K562 (cell line): ENCODE results near the gene THAP2. TPM values are rescaled to one million over a fixed set of nuclear protein-coding genes. Genes with fewer than 3 reads are reported as not detected.

Experiments used
- HINFP ChIP-seq: fragments of 450-650 bp; conservative IDR thresholded peaks from 2 replicates; pipeline ENCODE4 v1.6.1; 2016; ENCODE audit warnings: missing genetic modification characterization, low read depth, mild to moderate bottlenecking, control low read depth, missing compliant biosample characterization
- JUND ChIP-seq, 2 experiments: IDR thresholded peaks; 2 replicates in 1 of 2; 3 replicates in 1 of 2; pipeline ENCODE4 v1.6.1; 2011; ENCODE audit warnings: borderline replicate concordance in 2 of 2, low read depth in 2 of 2, low read length in 2 of 2, improper control_type of control experiment in 1 of 2, missing biosample characterization in 1 of 2, missing genetic modification characterization in 1 of 2, missing genetic modification reagents in 1 of 2
- KDM2B ChIP-seq: fragments of 250-450 bp; sonication (Bioruptor Pico); IDR thresholded peaks from 2 replicates; pipeline ENCODE4 v1.8.0; 2021; ENCODE audit warnings: mild to moderate bottlenecking, moderate library complexity
- KLF1 ChIP-seq: fragments of 450-650 bp; IDR thresholded peaks from 2 replicates; pipeline ENCODE4 v1.6.1; 2016; ENCODE audit warnings: missing genetic modification characterization, missing compliant biosample characterization
- PHB2 ChIP-seq: fragments of 450-650 bp; IDR thresholded peaks from 2 replicates; pipeline ENCODE4 v1.6.1; 2017; ENCODE audit warnings: low read depth
- RBFOX2 ChIP-seq: fragments of 200-400 bp; formaldehyde crosslinking; IDR thresholded peaks from 2 replicates; pipeline ENCODE4 v1.6.1; 2017; ENCODE audit warnings: low read depth, mild to moderate bottlenecking, low read length, moderate library complexity
- RBM39 ChIP-seq: fragments of 200-400 bp; formaldehyde crosslinking; optimal IDR thresholded peaks from 2 replicates; pipeline ENCODE3; 2018; ENCODE audit warnings: low read depth, low read length
- TEAD4 ChIP-seq, 2 experiments: sonication (generic) in 1 of 2; formaldehyde crosslinking in 1 of 2; IDR thresholded peaks; 2 replicates each; pipeline versions ENCODE4 v1.6.1 to v1.8.0; 2012 to 2022; ENCODE audit warnings: borderline replicate concordance in 1 of 2, inconsistent platforms in 1 of 2, low read length in 1 of 2, mild to moderate bottlenecking in 1 of 2, missing genetic modification reagents in 1 of 2
- ZNF239 ChIP-seq: fragments of 250-450 bp; sonication (Bioruptor Pico); IDR thresholded peaks from 2 replicates; pipeline ENCODE4 v1.4.0; 2020; ENCODE audit warnings: mild to moderate bottlenecking
- polyA plus RNA-seq, 8 experiments: library from polyadenylated mRNA; depleted of rRNA in 4 of 8; stranded (reverse) in 5 of 8; unstranded in 3 of 8; fragments of >200 nt; fragmentation: Nextera tagmentation in 2 of 8; fragmentation: Illumina TruSeq in 1 of 8; extraction: Ambion mirVana in 2 of 8; extraction: Trizol in 1 of 8; gene quantifications; 2 replicates each; pipeline versions ENCODE4 v1.2.1 to v1.2.3, GENCODE V29; 2011 to 2014; ENCODE audit warnings: inconsistent platforms in 1 of 8, missing spikeins in 1 of 8
- total RNA-seq, 7 experiments: library from RNA; depleted of rRNA in 6 of 7; stranded (reverse); fragments of >200 nt in 6 of 7; fragmentation: Illumina TruSeq in 2 of 7; extraction: Trizol in 2 of 7; gene quantifications; 2 replicates each; pipeline versions ENCODE4 v1.2.1 to v1.2.3, GENCODE V29; 2011 to 2021; ENCODE audit warnings: low replicate concordance in 1 of 7
- TF ChIP-seq, protein P1 (sequence below): fragments of 450-650 bp; IDR thresholded peaks from 2 replicates; pipeline ENCODE4 v1.6.1; 2016; ENCODE audit warnings: mild to moderate bottlenecking, moderate library complexity
- TF ChIP-seq, protein P2 (sequence below): fragments of 250-450 bp; sonication (Bioruptor Pico); IDR thresholded peaks from 2 replicates; pipeline ENCODE4 v1.8.0; 2021; ENCODE audit warnings: borderline replicate concordance, mild to moderate bottlenecking, moderate library complexity; ENCODE audit not compliant: poor library complexity, severe bottlenecking

The THAP2 gene
- total and polyA plus RNA-seq, 9 of the 15 experiments (the other 6 are each of a cell fraction or from before 2014, with no cell fraction given) = 1.8 to 18.9 (median 7.3) TPM

- TF ChIP-seq, protein P1, sequence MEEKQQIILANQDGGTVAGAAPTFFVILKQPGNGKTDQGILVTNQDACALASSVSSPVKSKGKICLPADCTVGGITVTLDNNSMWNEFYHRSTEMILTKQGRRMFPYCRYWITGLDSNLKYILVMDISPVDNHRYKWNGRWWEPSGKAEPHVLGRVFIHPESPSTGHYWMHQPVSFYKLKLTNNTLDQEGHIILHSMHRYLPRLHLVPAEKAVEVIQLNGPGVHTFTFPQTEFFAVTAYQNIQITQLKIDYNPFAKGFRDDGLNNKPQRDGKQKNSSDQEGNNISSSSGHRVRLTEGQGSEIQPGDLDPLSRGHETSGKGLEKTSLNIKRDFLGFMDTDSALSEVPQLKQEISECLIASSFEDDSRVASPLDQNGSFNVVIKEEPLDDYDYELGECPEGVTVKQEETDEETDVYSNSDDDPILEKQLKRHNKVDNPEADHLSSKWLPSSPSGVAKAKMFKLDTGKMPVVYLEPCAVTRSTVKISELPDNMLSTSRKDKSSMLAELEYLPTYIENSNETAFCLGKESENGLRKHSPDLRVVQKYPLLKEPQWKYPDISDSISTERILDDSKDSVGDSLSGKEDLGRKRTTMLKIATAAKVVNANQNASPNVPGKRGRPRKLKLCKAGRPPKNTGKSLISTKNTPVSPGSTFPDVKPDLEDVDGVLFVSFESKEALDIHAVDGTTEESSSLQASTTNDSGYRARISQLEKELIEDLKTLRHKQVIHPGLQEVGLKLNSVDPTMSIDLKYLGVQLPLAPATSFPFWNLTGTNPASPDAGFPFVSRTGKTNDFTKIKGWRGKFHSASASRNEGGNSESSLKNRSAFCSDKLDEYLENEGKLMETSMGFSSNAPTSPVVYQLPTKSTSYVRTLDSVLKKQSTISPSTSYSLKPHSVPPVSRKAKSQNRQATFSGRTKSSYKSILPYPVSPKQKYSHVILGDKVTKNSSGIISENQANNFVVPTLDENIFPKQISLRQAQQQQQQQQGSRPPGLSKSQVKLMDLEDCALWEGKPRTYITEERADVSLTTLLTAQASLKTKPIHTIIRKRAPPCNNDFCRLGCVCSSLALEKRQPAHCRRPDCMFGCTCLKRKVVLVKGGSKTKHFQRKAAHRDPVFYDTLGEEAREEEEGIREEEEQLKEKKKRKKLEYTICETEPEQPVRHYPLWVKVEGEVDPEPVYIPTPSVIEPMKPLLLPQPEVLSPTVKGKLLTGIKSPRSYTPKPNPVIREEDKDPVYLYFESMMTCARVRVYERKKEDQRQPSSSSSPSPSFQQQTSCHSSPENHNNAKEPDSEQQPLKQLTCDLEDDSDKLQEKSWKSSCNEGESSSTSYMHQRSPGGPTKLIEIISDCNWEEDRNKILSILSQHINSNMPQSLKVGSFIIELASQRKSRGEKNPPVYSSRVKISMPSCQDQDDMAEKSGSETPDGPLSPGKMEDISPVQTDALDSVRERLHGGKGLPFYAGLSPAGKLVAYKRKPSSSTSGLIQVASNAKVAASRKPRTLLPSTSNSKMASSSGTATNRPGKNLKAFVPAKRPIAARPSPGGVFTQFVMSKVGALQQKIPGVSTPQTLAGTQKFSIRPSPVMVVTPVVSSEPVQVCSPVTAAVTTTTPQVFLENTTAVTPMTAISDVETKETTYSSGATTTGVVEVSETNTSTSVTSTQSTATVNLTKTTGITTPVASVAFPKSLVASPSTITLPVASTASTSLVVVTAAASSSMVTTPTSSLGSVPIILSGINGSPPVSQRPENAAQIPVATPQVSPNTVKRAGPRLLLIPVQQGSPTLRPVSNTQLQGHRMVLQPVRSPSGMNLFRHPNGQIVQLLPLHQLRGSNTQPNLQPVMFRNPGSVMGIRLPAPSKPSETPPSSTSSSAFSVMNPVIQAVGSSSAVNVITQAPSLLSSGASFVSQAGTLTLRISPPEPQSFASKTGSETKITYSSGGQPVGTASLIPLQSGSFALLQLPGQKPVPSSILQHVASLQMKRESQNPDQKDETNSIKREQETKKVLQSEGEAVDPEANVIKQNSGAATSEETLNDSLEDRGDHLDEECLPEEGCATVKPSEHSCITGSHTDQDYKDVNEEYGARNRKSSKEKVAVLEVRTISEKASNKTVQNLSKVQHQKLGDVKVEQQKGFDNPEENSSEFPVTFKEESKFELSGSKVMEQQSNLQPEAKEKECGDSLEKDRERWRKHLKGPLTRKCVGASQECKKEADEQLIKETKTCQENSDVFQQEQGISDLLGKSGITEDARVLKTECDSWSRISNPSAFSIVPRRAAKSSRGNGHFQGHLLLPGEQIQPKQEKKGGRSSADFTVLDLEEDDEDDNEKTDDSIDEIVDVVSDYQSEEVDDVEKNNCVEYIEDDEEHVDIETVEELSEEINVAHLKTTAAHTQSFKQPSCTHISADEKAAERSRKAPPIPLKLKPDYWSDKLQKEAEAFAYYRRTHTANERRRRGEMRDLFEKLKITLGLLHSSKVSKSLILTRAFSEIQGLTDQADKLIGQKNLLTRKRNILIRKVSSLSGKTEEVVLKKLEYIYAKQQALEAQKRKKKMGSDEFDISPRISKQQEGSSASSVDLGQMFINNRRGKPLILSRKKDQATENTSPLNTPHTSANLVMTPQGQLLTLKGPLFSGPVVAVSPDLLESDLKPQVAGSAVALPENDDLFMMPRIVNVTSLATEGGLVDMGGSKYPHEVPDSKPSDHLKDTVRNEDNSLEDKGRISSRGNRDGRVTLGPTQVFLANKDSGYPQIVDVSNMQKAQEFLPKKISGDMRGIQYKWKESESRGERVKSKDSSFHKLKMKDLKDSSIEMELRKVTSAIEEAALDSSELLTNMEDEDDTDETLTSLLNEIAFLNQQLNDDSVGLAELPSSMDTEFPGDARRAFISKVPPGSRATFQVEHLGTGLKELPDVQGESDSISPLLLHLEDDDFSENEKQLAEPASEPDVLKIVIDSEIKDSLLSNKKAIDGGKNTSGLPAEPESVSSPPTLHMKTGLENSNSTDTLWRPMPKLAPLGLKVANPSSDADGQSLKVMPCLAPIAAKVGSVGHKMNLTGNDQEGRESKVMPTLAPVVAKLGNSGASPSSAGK = peak; percentile 23; the same call in 1 of the 2 replicates
- no peak for TF ChIP-seq JUND (IDR thresholded peaks at IDR 0.05; ENCODE audit: borderline replicate concordance, low read depth, low read length)
- no peak for TF ChIP-seq JUND (tag; IDR thresholded peaks at IDR 0.05; ENCODE audit: borderline replicate concordance, low read depth, low read length)
- TF ChIP-seq RBM39 = no peak
- no peak for TF ChIP-seq ZNF239 (CRISPR knock-in tag)
- TF ChIP-seq HINFP (tag) = no peak
- TF ChIP-seq PHB2 = no peak
- TF ChIP-seq KDM2B (CRISPR knock-in tag) = no peak
- TF ChIP-seq, protein P2, sequence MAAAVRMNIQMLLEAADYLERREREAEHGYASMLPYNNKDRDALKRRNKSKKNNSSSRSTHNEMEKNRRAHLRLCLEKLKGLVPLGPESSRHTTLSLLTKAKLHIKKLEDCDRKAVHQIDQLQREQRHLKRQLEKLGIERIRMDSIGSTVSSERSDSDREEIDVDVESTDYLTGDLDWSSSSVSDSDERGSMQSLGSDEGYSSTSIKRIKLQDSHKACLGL (CRISPR knock-in tag) = no peak
- TF ChIP-seq KLF1 = no peak
- no peak for TF ChIP-seq TEAD4 (IDR thresholded peaks at IDR 0.05; ENCODE audit: low read length)
- no peak for TF ChIP-seq TEAD4 (CRISPR knock-in tag; IDR thresholded peaks at IDR 0.05; ENCODE audit: borderline replicate concordance)
- no peak for TF ChIP-seq RBFOX2
Measured at GRCh38 chr12:71665090-71665463, 976 bp downstream of the THAP2 start (continued).
